Brain microvascular endothelial cell (primary cell): ENCODE results near the gene FHIP1A.

Experiments
- DNase-seq: peaks from one replicate; pipeline ENCODE4 v3.0.0-alpha.2; 2020
- H3K27ac ChIP-seq: fragments of 250-450 bp; sonication (Bioruptor Pico); 2 replicates; pipeline ENCODE4 v1.5.1; 2020; ENCODE audit warnings: mild to moderate bottlenecking, moderate library complexity
- H3K27me3 ChIP-seq: fragments of 250-450 bp; sonication (Bioruptor Pico); replicated peaks from 2 replicates; pipeline ENCODE4 v1.5.1; 2020; ENCODE audit warnings: mild to moderate bottlenecking
- H3K36me3 ChIP-seq: fragments of 250-450 bp; sonication (Bioruptor Pico); replicated peaks from 2 replicates; pipeline ENCODE4 v1.5.1; 2020; ENCODE audit warnings: mild to moderate bottlenecking
- H3K4me3 ChIP-seq: 2 replicates; pipeline ENCODE4 v1.5.1; 2011; ENCODE audit warnings: low read depth, mild to moderate bottlenecking, control low read depth, low read length, moderate library complexity
- in situ Hi-C: cut with HindIII; loops from 2 replicates; pipeline ENCODE4 v1.10.0; 2017; ENCODE audit warnings: low sequenced_read_pairs, low pct_ligation_motif_present
- TF ChIP-seq, protein P1 (sequence below): IDR thresholded peaks from 2 replicates; pipeline ENCODE4 v1.5.1; 2011; ENCODE audit warnings: low read depth, mild to moderate bottlenecking, moderate library complexity, low read length, control low read depth, inconsistent platforms; ENCODE audit errors: missing control alignments

FHIP1A gene

DNA sequence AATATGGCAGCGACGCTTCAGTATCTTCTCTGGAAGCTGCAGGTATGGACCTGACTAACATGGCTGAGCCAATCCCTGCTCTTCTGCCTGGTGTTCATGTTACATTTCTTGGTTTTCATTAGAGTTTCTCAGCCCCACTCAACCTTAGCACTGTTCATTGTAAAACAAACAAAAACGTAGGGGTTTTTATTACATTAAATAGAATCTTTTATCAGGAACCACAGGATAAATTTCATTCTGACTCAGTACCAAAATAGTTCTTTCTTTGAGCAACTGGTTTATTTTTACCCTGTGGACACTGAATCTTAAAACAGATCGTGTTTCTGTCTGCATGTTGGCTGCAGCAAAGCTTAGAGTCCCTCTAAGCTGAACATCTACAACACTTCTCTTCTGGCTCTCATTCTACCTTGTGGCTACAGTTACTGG lies 27.1 kb downstream of the FHIP1A start:
- in situ Hi-C loops: no loop called here
- no peak overlapping the region for H3K27ac ChIP-seq

DNA sequence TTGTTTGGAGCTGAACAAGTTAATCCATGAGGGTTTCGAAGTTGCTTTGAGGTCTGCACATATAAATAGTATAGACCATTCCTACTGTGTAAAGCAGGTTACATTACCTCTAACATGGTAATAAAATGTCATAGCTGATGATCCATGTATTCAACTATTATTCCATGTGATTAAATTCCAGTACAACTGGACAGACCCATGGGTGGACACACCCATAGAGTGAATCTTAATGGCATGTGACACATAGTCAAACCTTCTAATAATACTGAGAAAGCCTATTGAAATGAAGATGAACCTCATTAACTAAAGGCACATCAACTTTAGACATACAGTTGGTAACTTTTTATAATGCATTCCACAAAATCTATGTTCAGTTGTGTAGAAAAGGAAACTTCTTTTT lies 28.5 kb downstream of the FHIP1A start:
- TF ChIP-seq, protein P1, sequence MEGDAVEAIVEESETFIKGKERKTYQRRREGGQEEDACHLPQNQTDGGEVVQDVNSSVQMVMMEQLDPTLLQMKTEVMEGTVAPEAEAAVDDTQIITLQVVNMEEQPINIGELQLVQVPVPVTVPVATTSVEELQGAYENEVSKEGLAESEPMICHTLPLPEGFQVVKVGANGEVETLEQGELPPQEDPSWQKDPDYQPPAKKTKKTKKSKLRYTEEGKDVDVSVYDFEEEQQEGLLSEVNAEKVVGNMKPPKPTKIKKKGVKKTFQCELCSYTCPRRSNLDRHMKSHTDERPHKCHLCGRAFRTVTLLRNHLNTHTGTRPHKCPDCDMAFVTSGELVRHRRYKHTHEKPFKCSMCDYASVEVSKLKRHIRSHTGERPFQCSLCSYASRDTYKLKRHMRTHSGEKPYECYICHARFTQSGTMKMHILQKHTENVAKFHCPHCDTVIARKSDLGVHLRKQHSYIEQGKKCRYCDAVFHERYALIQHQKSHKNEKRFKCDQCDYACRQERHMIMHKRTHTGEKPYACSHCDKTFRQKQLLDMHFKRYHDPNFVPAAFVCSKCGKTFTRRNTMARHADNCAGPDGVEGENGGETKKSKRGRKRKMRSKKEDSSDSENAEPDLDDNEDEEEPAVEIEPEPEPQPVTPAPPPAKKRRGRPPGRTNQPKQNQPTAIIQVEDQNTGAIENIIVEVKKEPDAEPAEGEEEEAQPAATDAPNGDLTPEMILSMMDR: no peak
- no peaks in the 10 kb centered on the region for H3K36me3 ChIP-seq
- H3K27me3 ChIP-seq: no peaks in the 10 kb centered on the region
- no peak overlapping the region for H3K27ac ChIP-seq
- H3K4me3 ChIP-seq: no peak overlapping the region
- in situ Hi-C loops: no loop called here
- DNase-seq: no peak

More for the DNA sequence above, 27.1 kb downstream of the FHIP1A start:
- Histone ChIP-seq H3K27me3 (no peaks in the 10 kb centered on the region), H3K36me3 (no peaks in the 10 kb centered on the region), H3K4me3 (no peak overlapping the region)
- DNase-seq: peak; percentile 9
- TF ChIP-seq, protein P1: no peak

DNA sequence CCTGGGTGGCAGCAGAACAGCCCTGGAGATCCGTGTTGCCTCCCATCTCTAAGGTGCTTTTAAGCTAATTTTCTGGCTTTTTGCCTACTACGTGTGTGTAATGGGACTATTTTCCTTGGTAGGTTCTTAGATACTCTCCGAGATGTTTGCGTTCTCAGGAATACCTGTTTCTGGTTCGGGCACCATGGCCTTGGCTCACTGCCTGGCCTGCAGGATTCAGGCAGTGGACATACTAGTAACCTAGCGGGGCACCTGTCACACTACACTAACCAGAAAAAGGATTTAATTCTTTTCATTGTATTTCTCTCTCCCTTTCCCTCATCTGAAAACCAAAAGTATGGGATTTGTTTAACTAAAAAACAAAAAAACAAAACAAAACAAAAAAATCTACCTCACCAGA lies 29.2 kb downstream of the FHIP1A start:
- Histone ChIP-seq H3K27me3 (no peaks in the 10 kb centered on the region), H3K4me3 (no peak overlapping the region), H3K36me3 (no peaks in the 10 kb centered on the region), H3K27ac (no peak overlapping the region)
- TF ChIP-seq, protein P1: no peak
- no peak for DNase-seq
- in situ Hi-C loops: no loop called here

GRCh38 chr4:151439320-151439719 lies 30.3 kb downstream of the FHIP1A start:
- Histone ChIP-seq H3K27me3 (no peaks in the 10 kb centered on the region), H3K36me3 (no peaks in the 10 kb centered on the region), H3K4me3 (no peak overlapping the region), H3K27ac (no peak overlapping the region)
- TF ChIP-seq, protein P1: no peak
- no peak for DNase-seq
- in situ Hi-C loops: no loop called here

DNA sequence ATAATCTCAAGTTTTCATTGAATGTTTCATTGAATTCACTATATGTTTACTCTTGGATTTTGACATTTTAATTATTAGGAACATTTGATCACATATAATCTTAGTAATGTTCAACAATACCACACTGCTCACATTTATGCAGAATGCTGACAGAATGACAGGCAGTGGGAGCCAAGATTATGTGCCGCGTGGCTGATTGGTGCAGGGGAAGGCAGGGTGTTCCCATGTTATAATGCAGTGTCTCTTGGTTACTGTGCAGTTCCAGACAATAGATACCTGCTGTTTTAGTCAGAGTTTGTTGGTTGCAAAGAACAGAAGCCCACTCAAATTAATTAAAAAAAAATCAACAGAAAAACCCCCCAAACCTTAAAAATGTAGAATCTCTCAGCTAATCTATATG lies 33.0 kb downstream of the FHIP1A start:
- no peak overlapping the region for H3K27ac ChIP-seq
- in situ Hi-C loops: no loop called here
- no peaks in the 10 kb centered on the region for H3K36me3 ChIP-seq
- no peak for DNase-seq
- H3K27me3 ChIP-seq: no peaks in the 10 kb centered on the region
- TF ChIP-seq, protein P1: no peak
- no peak overlapping the region for H3K4me3 ChIP-seq

DNA sequence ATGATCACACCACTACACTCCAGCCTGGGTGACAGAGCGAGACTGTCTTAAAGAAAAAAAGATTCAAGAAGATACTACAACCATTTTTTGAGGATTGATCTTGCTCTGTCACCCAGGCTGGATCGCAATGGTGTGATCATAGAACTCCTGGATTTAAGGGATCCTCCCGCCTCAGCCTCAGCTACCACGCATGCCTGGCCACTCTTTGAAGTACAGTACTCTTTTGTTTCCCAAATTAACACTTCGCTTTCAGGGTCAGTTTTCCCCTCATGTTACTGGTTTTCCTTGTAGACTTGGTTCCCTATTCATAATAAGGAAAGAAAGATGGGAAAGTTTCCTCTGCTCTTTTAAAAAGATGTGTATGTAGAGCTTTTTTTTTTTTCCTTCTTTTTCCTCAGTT lies 34.3 kb downstream of the FHIP1A start:
- H3K27ac ChIP-seq: no peak overlapping the region
- in situ Hi-C loops: no loop called here
- H3K4me3 ChIP-seq: no peak overlapping the region
- no peak for DNase-seq
- no peaks in the 10 kb centered on the region for H3K27me3 ChIP-seq
- TF ChIP-seq, protein P1: no peak
- H3K36me3 ChIP-seq: no peaks in the 10 kb centered on the region
